Stimulated activated CD4-positive, alpha-beta T cell treated with anti-CD3 and anti-CD28 coated beads, Interleukin-1b, Interleukin-23, amount 100 ng/mL, for 24 hours (primary cell): ENCODE measurements around the gene RCN2.
"Not testable (repeated sequence)": the region's sequence is repeated elsewhere in the genome, so short reads cannot be mapped to it uniquely, and the experiment has no call there.

Experiments used
- DNase-seq, 4 experiments: peaks; one replicate each; pipeline ENCODE4 v3.0.0-alpha.2; 2020; ENCODE audit warnings: low read depth in 4 of 4, low spot score in 1 of 4

The RCN2 gene

GRCh38 chr15:76932135-76932966 lies 802 bp downstream of the RCN2 start:
- peak in 1 of 4 experiments; percentile 4 for DNase-seq

- DNase-seq: no peak
Measured at GRCh38 chr15:76935620-76936019, 4.1 kb downstream of the RCN2 start.

DNA sequence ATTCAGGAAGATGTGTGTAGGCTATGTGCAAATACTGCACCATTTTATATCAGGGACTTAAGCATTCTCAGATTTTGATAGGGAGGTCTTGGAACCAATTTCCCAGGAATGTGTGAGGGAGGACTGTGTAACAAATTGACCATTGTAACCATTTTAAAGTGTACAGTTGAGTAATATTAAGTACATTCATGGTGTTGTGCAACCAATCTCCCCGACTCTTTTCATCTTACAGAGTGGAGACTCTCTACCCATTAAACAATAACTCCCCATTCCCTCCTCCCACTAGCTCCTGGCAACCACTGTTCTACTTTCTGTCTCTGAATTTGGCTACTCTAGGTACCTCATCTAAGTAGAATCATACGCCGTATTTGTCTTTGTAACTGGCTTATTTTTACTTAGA lies 5.1 kb downstream of the RCN2 start:
- no peak for DNase-seq

DNA sequence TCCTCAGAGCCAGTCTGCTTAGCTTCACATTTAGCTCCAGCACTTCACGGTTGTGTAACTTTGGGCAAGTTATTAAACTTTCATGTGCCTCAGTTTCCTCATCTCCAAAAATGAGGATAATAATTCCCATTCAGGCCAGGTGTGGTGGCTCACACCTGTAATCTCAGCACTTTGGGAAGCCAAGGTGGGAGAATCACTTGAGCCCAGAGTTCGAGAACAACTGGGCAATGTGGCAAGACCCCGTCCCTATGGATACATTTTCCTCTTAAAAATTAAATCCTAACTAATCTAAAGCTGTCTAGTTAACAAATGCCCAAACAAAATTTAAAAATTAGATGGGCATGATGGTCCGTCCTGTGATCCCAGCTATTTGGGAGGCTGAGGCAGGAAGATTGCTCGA lies 7.2 kb downstream of the RCN2 start:
- no peak for DNase-seq

DNA sequence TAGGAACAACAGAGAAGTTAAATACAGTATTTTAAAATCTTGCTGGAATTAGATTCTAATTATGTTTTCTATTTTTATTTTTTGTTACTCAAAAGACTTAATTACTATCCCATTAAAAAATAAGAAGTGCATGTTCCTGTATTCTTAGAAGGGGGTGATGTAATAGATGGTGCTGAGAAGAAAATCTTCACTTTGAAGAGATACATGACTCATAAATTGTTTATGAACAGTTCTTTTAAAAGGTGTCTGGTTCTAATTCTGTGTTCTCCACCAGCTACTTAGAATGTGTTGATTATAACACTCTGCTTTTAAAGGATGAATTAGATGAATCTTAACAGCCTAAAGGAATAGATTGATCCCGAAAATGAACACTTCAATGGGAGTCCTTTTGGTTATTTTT lies 8.2 kb downstream of the RCN2 start:
- no peak for DNase-seq

DNA sequence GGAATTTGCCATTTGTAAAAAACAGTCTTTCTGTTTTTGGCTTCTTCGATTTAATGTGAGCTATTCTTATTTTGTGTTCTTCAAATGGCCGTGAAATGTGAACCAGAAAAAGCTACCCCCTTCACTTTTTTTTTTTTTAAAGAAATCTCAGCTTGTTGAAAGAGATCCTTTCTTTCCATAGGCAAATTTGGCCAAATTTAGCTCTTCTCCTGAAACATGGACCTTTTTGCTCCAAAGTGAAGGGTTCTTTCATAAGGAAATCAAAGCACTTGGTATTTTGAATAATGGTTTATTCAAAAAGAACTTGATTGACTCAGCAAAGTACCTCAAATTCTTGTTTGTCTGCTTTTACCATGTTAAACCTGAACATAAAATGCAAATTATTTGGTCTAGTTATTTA lies 10.1 kb downstream of the RCN2 start:
- DNase-seq: no peak

DNA sequence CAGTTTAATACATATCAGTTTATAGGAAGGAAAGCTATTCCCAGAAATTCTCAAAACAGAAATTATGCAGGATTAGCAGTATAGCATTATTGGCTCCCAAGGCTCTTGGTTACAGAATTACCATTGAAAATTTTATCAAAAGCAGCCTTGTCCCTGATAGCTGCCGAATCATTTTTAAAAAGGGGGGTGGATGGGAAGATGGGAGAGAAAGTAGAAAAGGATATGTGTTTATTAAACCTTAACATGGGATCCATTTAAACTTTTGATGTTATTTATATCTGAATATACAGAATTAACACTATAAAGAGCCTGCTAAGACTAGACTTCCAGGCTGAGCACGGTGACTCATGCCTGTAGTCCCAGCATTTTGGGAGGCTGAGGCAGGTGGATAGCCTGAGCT lies 10.8 kb downstream of the RCN2 start:
- no peak for DNase-seq

DNA sequence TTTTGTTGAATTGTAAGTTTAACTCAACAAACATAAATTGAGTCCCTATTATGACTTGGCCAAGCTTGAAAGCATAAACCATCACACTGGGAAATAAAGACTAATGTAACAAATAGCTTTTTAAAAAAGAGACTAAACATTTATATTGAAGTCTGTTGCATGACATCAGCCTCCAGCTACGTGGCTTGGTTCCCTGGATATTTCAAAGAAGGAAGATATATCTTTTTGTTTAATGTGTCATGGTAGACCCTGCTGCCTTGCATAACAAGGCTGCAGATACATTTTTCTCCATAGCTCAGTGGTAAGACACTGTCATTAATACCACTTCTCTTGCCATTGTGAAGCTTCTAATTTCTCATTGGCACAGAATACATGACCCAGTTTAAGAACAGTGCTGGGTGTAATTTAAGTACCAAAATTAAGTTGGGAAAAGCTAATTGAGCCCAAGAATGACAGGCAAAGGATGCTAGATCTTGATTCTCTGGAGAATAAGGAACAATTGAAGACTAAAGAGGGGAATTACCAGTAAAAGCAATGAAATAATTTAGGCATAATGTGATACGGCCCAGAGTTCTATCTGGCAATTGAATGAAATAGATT lies 14.0 kb downstream of the RCN2 start:
- DNase-seq: no peak

DNA sequence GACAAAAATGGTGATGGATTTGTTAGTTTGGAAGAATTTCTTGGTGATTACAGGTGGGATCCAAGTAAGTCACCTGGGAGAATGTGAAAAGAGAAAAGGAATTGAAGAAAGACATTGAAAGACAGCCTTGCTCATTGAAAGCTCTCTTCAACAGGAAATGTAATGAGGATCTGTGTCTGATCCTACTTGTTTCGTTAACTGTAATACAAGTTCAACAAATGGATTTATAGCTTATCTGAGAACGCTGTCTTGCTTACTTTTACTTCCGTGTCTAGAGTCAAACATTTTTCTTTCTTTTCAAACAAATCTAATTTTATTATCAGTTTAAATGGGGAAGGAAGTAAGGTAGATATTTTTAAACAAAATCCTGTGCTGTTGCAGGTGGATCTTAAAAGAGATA lies 15.9 kb downstream of the RCN2 start:
- DNase-seq: no peak

DNA sequence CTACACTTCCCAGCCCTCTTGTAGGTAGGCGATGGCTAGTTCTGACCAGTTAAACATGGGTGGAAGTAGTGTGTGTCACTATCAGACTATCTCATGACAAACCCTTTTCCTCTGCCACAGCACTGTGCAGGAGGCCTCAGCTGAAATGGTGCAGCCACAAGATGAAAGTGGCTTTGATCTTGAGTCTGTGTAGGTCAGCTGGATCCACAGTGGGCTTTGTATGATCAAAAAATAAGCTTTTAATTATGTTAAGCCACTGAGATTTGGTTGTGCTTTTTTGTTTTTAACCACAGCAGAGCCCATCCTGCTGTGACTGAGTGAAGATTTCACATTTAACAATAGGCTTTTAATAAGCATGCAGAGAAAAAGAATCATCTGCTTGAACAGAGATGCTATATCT lies 19.7 kb downstream of the RCN2 start:
- DNase-seq: no peak

- DNase-seq: no peak
Measured at GRCh38 chr15:76953913-76954312, 22.4 kb downstream of the RCN2 start.

GRCh38 chr15:76954744-76955143 lies 23.2 kb downstream of the RCN2 start:
- no peak for DNase-seq

- DNase-seq: no peak
Measured at GRCh38 chr15:76961268-76962011, 29.9 kb downstream of the RCN2 start.

- no peak for DNase-seq
Measured at GRCh38 chr15:76962337-76963013, 30.9 kb downstream of the RCN2 start.

- DNase-seq: no peak
Measured at GRCh38 chr15:76963596-76963995, 32.0 kb downstream of the RCN2 start.

DNA sequence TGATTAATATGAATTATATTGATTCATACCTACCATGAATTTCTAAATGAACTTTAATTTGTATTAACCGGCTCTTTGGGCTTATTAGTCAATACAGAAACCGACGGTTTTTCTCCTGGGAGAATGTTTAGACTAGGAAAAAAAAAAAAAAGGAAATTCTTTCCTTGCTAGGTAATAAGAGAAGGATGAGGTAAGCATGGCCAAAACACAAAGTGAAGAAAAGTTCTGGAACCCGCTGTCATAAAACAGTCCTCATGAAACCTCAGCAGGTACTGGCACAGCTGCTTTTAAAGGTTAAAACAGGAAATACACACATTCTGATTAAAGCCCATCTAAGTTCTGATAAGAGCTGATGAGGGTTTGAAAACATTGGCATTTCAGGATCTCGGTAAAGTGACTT lies 32.6 kb downstream of the RCN2 start:
- DNase-seq: no peak

GRCh38 chr15:76966051-76966450 lies 34.5 kb downstream of the RCN2 start:
- DNase-seq: not testable (repeated sequence)

DNA sequence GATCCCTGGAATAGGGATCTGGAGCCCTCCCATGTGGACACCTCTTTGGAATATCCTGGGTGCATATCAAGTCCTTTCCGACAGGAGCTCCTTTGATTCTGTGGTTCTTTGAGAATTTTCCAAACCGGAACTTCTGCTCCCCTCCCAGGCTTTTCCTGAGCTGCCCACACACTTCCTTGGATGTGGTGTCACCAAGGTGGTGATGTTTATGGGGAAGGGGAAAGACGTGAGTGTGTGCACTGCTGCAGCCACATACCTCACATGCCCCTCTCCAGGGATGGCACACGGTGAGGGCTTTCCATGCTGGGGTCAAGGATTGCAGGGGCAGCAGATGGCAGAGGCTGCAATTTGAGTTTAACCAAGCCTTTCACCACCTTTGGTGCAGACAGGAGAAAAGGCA lies 35.5 kb downstream of the RCN2 start:
- DNase-seq: no peak

DNA sequence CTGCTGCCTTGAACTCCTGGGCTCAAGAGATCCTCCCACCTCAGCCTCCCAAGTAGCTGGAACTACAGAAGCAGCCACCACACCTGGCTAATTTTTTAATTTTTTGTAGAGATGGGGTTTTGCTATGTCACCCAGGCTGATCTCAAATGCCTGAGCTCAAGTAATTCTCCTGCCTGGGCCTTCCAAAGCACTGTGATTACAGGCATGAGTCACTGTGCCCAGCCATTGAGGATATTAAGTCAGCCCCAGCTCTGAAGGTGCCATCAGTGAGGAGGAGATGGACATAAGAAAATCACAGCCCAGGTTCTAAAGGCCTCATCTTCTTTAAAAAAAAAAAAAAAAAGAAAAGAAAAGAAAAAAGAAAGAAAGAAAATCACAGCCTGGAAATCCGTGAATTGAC lies 36.8 kb downstream of the RCN2 start:
- no peak for DNase-seq

DNA sequence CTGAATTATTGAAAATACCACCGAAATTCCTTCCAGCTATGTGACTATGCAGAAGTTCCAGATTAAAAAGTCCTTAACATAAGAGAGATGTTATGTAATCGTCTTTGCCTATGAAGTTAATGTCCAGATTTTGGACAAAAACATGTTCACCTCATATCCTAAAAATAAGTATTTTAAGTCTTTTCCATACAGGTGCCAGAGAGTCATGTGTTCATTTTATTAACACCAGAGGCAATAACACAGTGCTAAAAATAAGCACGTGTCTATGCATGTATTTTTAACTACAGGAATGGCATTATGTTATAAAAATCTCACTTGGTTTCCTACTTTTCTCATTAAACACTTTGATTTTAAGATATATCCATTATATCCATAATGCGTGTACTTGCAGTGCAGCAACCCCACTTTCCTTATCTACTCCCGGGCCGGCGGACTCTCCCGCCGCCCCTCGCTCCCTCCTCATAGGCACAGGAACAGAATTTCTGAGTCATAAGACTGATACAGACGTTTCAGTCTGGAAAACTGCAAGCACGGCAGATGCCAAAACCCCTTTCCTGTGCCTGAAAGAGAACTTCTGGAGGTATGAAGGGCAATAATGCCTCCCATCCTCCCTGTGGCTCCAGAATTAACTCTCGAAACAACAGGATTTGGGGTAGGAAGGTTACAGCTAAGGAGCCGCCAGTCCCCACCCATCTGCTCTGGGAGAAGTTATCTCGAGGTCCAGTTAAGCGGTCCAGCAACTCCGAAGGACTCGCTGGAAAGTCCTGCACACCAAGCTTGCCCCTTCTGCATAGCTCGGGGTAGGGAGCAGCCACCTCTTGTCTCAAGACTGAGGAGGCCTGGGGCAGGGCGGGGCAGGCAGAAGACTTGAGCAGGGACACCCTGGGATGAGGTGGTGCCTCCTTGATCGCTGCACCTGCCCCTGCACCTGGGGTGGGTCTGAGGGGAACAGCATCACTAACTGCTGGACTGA lies 41.1 kb downstream of the RCN2 start:
- DNase-seq: no peak
